Mucosa of stomach (tissue), 1 donor: ENCODE measurements around the gene CHD6.
"Not testable (repeated sequence)": the region's sequence is repeated elsewhere in the genome, so short reads cannot be mapped to it uniquely, and the experiment has no call there.

Experiments
- H3K27me3 ChIP-seq: one replicate; pipeline ENCODE4 v1.7.0; 2013; ENCODE audit warnings: mild to moderate bottlenecking, low read length; ENCODE audit not compliant: control insufficient read depth, insufficient read depth
- H3K36me3 ChIP-seq: one replicate; pipeline ENCODE4 v1.7.0; 2013; ENCODE audit warnings: low read length; ENCODE audit not compliant: control insufficient read depth, insufficient read depth
- H3K4me1 ChIP-seq: one replicate; pipeline ENCODE4 v1.7.0; 2013; ENCODE audit warnings: mild to moderate bottlenecking, low read length; ENCODE audit not compliant: control insufficient read depth, insufficient read depth
- H3K4me3 ChIP-seq: one replicate; pipeline ENCODE4 v1.7.0; 2013; ENCODE audit warnings: low read length
- H3K9ac ChIP-seq: one replicate; pipeline ENCODE4 v1.7.0; 2013; ENCODE audit warnings: mild to moderate bottlenecking, low read length, moderate library complexity
- H3K9me3 ChIP-seq: one replicate; pipeline ENCODE4 v1.7.0; 2013; ENCODE audit warnings: mild to moderate bottlenecking, low read length, moderate library complexity; ENCODE audit not compliant: control insufficient read depth
- donor health status: Pancreatic carcinoma.

CHD6 gene

GRCh38 chr20:41551011-41551705 lies 67.0 kb downstream of the CHD6 start:
- Histone ChIP-seq H3K4me3 (no peak overlapping the region), H3K9ac (no peak overlapping the region), H3K27me3 (no peaks in the 10 kb centered on the region), H3K9me3 (no peaks in the 10 kb centered on the region), H3K4me1 (no peaks in the 10 kb centered on the region), H3K36me3 (no peaks in the 10 kb centered on the region)

- Histone ChIP-seq H3K36me3 (no peaks in the 10 kb centered on the region), H3K4me1 (no peaks in the 10 kb centered on the region), H3K9me3 (no peaks in the 10 kb centered on the region), H3K4me3 (no peak overlapping the region), H3K9ac (no peak overlapping the region), H3K27me3 (no peaks in the 10 kb centered on the region)
Observed at GRCh38 chr20:41547221-41547620, 71.0 kb downstream of the CHD6 start.

GRCh38 chr20:41546535-41546934 lies 71.6 kb downstream of the CHD6 start:
- H3K4me1 ChIP-seq: no peaks in the 10 kb centered on the region
- H3K27me3 ChIP-seq: no peaks in the 10 kb centered on the region
- no peaks in the 10 kb centered on the region for H3K9me3 ChIP-seq
- H3K36me3 ChIP-seq: no peaks in the 10 kb centered on the region
- H3K4me3 ChIP-seq: no peak overlapping the region
- H3K9ac ChIP-seq: no peak overlapping the region

GRCh38 chr20:41544472-41544871 lies 73.7 kb downstream of the CHD6 start:
- Histone ChIP-seq H3K27me3 (no peaks in the 10 kb centered on the region), H3K36me3 (no peaks in the 10 kb centered on the region), H3K9me3 (no peaks in the 10 kb centered on the region), H3K4me3 (no peak overlapping the region), H3K9ac (no peak overlapping the region), H3K4me1 (no peaks in the 10 kb centered on the region)

- Histone ChIP-seq H3K27me3 (no peaks in the 10 kb centered on the region), H3K4me1 (no peaks in the 10 kb centered on the region), H3K36me3 (no peaks in the 10 kb centered on the region), H3K9ac (no peak overlapping the region), H3K4me3 (no peak overlapping the region), H3K9me3 (no peaks in the 10 kb centered on the region)
Observed at GRCh38 chr20:41540918-41541317, 77.3 kb downstream of the CHD6 start.

- no peaks in the 10 kb centered on the region for H3K4me1 ChIP-seq
- H3K27me3 ChIP-seq: no peaks in the 10 kb centered on the region
- no peak overlapping the region for H3K9ac ChIP-seq
- no peak overlapping the region for H3K4me3 ChIP-seq
- no peaks in the 10 kb centered on the region for H3K9me3 ChIP-seq
- H3K36me3 ChIP-seq: no peaks in the 10 kb centered on the region
Observed at GRCh38 chr20:41540459-41540858, 77.7 kb downstream of the CHD6 start.

GRCh38 chr20:41538810-41539596 lies 79.2 kb downstream of the CHD6 start:
- Histone ChIP-seq H3K4me3 (no peak overlapping the region), H3K27me3 (no peaks in the 10 kb centered on the region), H3K4me1 (peaks cover 4% of the 10 kb centered on the region), H3K36me3 (no peaks in the 10 kb centered on the region), H3K9ac (no peak overlapping the region), H3K9me3 (no peaks in the 10 kb centered on the region)

- Histone ChIP-seq H3K36me3 (no peaks in the 10 kb centered on the region), H3K27me3 (no peaks in the 10 kb centered on the region), H3K4me1 (peaks cover 15% of the 10 kb centered on the region), H3K9ac (no peak overlapping the region), H3K4me3 (no peak overlapping the region), H3K9me3 (no peaks in the 10 kb centered on the region)
Observed at GRCh38 chr20:41537865-41538264, 80.3 kb downstream of the CHD6 start.

GRCh38 chr20:41535551-41535950 lies 82.6 kb downstream of the CHD6 start:
- H3K9ac ChIP-seq, H3K27me3 ChIP-seq, H3K9me3 ChIP-seq, H3K36me3 ChIP-seq, H3K4me3 ChIP-seq: not testable (repeated sequence)
- peaks cover 16% of the 10 kb centered on the region for H3K4me1 ChIP-seq

GRCh38 chr20:41534842-41535241 lies 83.3 kb downstream of the CHD6 start:
- Histone ChIP-seq H3K36me3 (no peaks in the 10 kb centered on the region), H3K4me1 (peaks cover 16% of the 10 kb centered on the region), H3K27me3 (no peaks in the 10 kb centered on the region), H3K4me3 (no peak overlapping the region), H3K9ac (no peak overlapping the region), H3K9me3 (no peaks in the 10 kb centered on the region)

- H3K9me3 ChIP-seq: no peaks in the 10 kb centered on the region
- H3K27me3 ChIP-seq: no peaks in the 10 kb centered on the region
- no peak overlapping the region for H3K9ac ChIP-seq
- H3K4me3 ChIP-seq: no peak overlapping the region
- no peaks in the 10 kb centered on the region for H3K36me3 ChIP-seq
- H3K4me1 ChIP-seq: peaks cover 16% of the 10 kb centered on the region
Observed at GRCh38 chr20:41534170-41534569, 84.0 kb downstream of the CHD6 start.

GRCh38 chr20:41533537-41534136 lies 84.5 kb downstream of the CHD6 start:
- no peak overlapping the region for H3K9ac ChIP-seq
- H3K4me3 ChIP-seq: no peak overlapping the region
- H3K4me1 ChIP-seq: peaks cover 16% of the 10 kb centered on the region
- no peaks in the 10 kb centered on the region for H3K9me3 ChIP-seq
- no peaks in the 10 kb centered on the region for H3K36me3 ChIP-seq
- H3K27me3 ChIP-seq: no peaks in the 10 kb centered on the region
